GM06990 (cell line): ENCODE results near the gene TRIM67.
A peak's percentile ranks its signal among the peaks of the same experiment; 100 is the strongest.

ENCODE experiments used
- DNase-seq: peaks from one replicate; pipeline ENCODE4 v3.0.0-alpha.2; 2011; ENCODE audit not compliant: insufficient read length; ENCODE audit errors: extremely low read depth
- H3K27me3 ChIP-seq: replicated peaks from 2 replicates; pipeline ENCODE4 v1.6.0; 2011; ENCODE audit warnings: low read length; ENCODE audit not compliant: control insufficient read depth, insufficient read depth
- H3K36me3 ChIP-seq: 2 replicates; pipeline ENCODE4 v1.5.1; 2011; ENCODE audit warnings: low read length; ENCODE audit not compliant: control insufficient read depth, insufficient read depth
- H3K4me3 ChIP-seq: replicated peaks from 2 replicates; pipeline ENCODE4 v1.5.1; 2011; ENCODE audit warnings: low read depth, mild to moderate bottlenecking, control low read depth, low read length
- CTCF ChIP-seq: IDR thresholded peaks from 2 replicates; pipeline ENCODE4 v1.5.1; 2011; ENCODE audit warnings: low read length, control low read depth, mild to moderate bottlenecking, inconsistent platforms; ENCODE audit not compliant: insufficient read depth, poor library complexity, severe bottlenecking

The TRIM67 gene

GRCh38 chr1:231234506-231234905 is 72.6 kb downstream of the TRIM67 start:
- no peak overlapping the region for H3K4me3 ChIP-seq
- TF ChIP-seq CTCF = no peak
- H3K27me3 ChIP-seq = no peaks in the 10 kb centered on the region
- H3K36me3 ChIP-seq = peaks cover 9% of the 10 kb centered on the region
- no peak for DNase-seq

GRCh38 chr1:231235526-231236207 is 73.8 kb downstream of the TRIM67 start:
- DNase-seq = no peak
- H3K4me3 ChIP-seq = no peak overlapping the region
- H3K36me3 ChIP-seq = peaks cover 9% of the 10 kb centered on the region
- no peak for TF ChIP-seq CTCF
- H3K27me3 ChIP-seq = no peaks in the 10 kb centered on the region

DNA sequence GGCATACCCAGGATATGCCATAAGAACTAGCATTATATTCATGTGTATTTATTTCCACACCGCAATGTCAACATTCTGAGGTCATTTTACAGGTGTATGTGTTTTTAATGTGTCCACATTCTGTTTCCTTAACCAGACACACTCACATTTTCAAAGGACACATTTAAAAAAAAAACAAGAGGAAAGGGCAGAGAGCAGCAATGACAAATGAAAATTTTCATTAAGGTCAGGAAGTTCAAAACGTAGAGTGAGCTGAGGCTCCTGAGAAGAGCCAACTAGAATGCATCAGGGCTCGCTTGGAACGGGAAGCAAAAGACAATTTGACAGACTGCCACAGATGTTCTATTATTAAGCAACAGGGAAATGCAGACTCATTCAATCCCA is 74.3 kb downstream of the TRIM67 start:
- H3K36me3 ChIP-seq = peaks cover 8% of the 10 kb centered on the region; the same call in 1 of the 2 replicates
- no peak for TF ChIP-seq CTCF

GRCh38 chr1:231236938-231237337 is 75.1 kb downstream of the TRIM67 start:
- Histone ChIP-seq H3K36me3 (peaks cover 8% of the 10 kb centered on the region; the same call in 1 of the 2 replicates), H3K4me3 (no peak overlapping the region), H3K27me3 (no peaks in the 10 kb centered on the region)
- no peak for TF ChIP-seq CTCF
- no peak for DNase-seq

More for the DNA sequence above, 74.3 kb downstream of the TRIM67 start:
- Histone ChIP-seq H3K4me3 (no peak overlapping the region), H3K27me3 (no peaks in the 10 kb centered on the region)
- no peak for DNase-seq

DNA sequence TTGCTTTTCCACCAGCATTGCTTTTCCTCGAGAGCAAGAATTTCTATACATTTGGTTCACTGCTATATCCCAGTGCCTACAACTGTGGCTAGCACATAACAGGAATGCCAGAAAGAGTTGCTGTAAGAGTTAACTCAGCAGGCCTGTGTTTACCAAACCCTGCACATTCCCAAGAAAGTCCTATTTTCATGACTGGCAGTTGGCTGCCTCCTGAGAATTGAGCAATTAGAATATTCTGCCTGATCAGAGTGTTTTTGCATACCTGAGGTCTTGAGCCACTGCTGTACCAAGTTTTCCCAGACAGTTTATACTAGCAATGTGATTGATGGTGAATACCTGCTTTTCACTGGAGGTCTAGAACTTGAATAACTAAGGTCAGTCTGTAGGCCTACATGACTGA is 76.4 kb downstream of the TRIM67 start:
- no peaks in the 10 kb centered on the region for H3K27me3 ChIP-seq
- TF ChIP-seq CTCF = no peak
- no peak overlapping the region for H3K4me3 ChIP-seq
- no peak for DNase-seq
- peaks cover 8% of the 10 kb centered on the region; the same call in 1 of the 2 replicates for H3K36me3 ChIP-seq

- no peak for TF ChIP-seq CTCF
- H3K4me3 ChIP-seq = peak overlapping the region; percentile 83
- peaks cover 5% of the 10 kb centered on the region; the same call in 1 of the 2 replicates for H3K36me3 ChIP-seq
- DNase-seq = no peak
- H3K27me3 ChIP-seq = no peaks in the 10 kb centered on the region
Measured at GRCh38 chr1:231240531-231240882, 78.6 kb downstream of the TRIM67 start.
